Pancreas (tissue), 10 donors: ENCODE measurements around the gene TAF3. TPM values are rescaled to one million over a fixed set of nuclear protein-coding genes. Genes with fewer than 3 reads are reported as not detected.

ENCODE experiments used
- ATAC-seq, 4 donors: fragments of 200-7000 bp; cut with Tn5 transposase; one replicate each; pipeline versions ENCODE4 v1.8.0 to v1.9.1; 2020; ENCODE audit warnings: mild to moderate bottlenecking in 4 of 4, moderate library complexity in 4 of 4
- DNase-seq, 6 donors: peaks; one replicate each; pipeline ENCODE4 v3.0.0-alpha.2; 2020
- FAIRE-seq: peaks from 2 replicates; lab custom pipeline; 2012; peaks lifted over from hg19 to GRCh38; lab: Jason Lieb, UNC
- H3K27ac ChIP-seq, 4 donors: fragments of 200-600 bp; sonication (generic); 1 replicate in 3 of 4; 2 replicates in 1 of 4; pipeline versions ENCODE4 v1.5.0 to v1.8.0; 2020
- H3K27me3 ChIP-seq, 4 donors: fragments of 200-600 bp; one replicate each; pipeline ENCODE4 v1.8.0; 2021
- H3K36me3 ChIP-seq, 3 donors: fragments of 200-600 bp; sonication (generic) in 1 of 3; one replicate each; pipeline versions ENCODE4 v1.5.0 to v1.8.0; 2020 to 2021
- H3K4me1 ChIP-seq, 3 donors: fragments of 200-600 bp; one replicate each; pipeline ENCODE4 v1.8.0; 2021
- H3K4me3 ChIP-seq, 4 donors: fragments of 200-600 bp; sonication (generic) in 2 of 4; one replicate each; pipeline versions ENCODE4 v1.5.0 to v1.8.0; 2020 to 2021
- H3K9me3 ChIP-seq, 4 donors: fragments of 200-600 bp; one replicate each; pipeline ENCODE4 v1.8.0; 2021
- WGBS, 2 donors: extraction: QIAGEN DNeasy Blood & Tissue Kit; methylation state at CpG; one replicate each; pipeline ENCODE4 v1.1.7; 2013; 5-methylcytosine and 5-hydroxymethylcytosine counted together
- intact Hi-C, 3 donors: fragments of 100-400 bp; cut with DNase I; formaldehyde crosslinking; loops; one replicate each; pipeline versions ENCODE4 v1.11.1 to v1.14.2; 2022
- polyA plus RNA-seq, 2 donors: library from polyadenylated mRNA; stranded (reverse); fragments of 200-250 nt; gene quantifications; one replicate each; pipeline ENCODE4 v1.2.3, GENCODE V29; 2013
- total RNA-seq, 6 donors: library from RNA; stranded (reverse); fragmentation: NEBNext Ultra II Directional in 4 of 6; extraction: Animal tissue kit (Norgen Biotek cat#: 25700) in 4 of 6; gene quantifications; one replicate each; pipeline versions ENCODE4 v1.2.1 to v1.2.4, GENCODE V29; 2021 to 2023
- TF ChIP-seq, protein P1 (sequence below), 4 donors: fragments of 200-600 bp; sonication (generic) in 3 of 4; IDR thresholded peaks; one replicate each; pipeline versions ENCODE4 v1.5.0 to v1.8.0; 2021; ENCODE audit warnings: antibody characterized with exemption in 4 of 4
- donor health status: healthy with polysubstance abuse.
- donor health status: DM: no; HTN: no; CAD: no; lungs with moderate emphysema.
- donor health status: DM: no; HTN: no; CAD: no.
- donor health status: control.
- donor health status: control.
- donor health status: Bipolar disorder and iron deficiency.
- donor health status: DM: yes; HTN: yes; CAD: no.
- donor health status: DM: no; HTN: no; CAD: no.
- donor health status: DM: no; HTN: no; CAD: no.
- donor health status: DM: yes; HTN: yes; CAD: no.

TAF3 gene
- total and polyA plus RNA-seq, 8 donors, result 2.9 to 5.8 (median 4.0) TPM

- Histone ChIP-seq H3K4me1 (no peaks in the 10 kb centered on the region), H3K36me3 (no peaks in the 10 kb centered on the region), H3K4me3 (no peak overlapping the region), H3K9me3 (no peaks in the 10 kb centered on the region), H3K27ac (no peak overlapping the region), H3K27me3 (no peaks in the 10 kb centered on the region)
- 95 to 96% methylated on average over 9 of the region's 9 CpGs for WGBS, 2 donors
- intact Hi-C loops, result no loop called here
- no peak for DNase-seq
- FAIRE-seq, result no peak
- ATAC-seq, result no peak
- TF ChIP-seq, protein P1, sequence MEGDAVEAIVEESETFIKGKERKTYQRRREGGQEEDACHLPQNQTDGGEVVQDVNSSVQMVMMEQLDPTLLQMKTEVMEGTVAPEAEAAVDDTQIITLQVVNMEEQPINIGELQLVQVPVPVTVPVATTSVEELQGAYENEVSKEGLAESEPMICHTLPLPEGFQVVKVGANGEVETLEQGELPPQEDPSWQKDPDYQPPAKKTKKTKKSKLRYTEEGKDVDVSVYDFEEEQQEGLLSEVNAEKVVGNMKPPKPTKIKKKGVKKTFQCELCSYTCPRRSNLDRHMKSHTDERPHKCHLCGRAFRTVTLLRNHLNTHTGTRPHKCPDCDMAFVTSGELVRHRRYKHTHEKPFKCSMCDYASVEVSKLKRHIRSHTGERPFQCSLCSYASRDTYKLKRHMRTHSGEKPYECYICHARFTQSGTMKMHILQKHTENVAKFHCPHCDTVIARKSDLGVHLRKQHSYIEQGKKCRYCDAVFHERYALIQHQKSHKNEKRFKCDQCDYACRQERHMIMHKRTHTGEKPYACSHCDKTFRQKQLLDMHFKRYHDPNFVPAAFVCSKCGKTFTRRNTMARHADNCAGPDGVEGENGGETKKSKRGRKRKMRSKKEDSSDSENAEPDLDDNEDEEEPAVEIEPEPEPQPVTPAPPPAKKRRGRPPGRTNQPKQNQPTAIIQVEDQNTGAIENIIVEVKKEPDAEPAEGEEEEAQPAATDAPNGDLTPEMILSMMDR (IDR thresholded peaks at IDR 0.05), result no peak
Measured at GRCh38 chr10:7950981-7951847, 132.9 kb downstream of the TAF3 start.

DNA sequence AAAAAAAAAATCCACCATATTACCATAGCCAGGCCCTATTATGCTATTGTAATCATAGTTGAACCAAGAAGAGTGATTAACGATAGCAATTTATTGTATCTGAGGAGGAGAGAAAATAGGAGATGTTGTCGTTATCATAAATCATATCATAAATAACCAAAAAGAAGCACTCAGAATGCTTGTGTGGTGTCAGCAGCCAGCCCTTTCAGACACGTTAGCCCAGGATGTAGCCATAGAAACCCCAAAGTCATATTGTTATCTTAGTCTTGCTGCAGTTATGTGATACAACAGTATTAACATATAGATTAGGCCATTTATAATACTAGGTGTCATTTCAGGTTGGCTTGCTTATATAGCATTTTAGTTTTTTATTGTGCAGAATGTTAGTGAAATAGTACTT lies 134.0 kb downstream of the TAF3 start:
- DNase-seq (no peak), FAIRE-seq (no peak), ATAC-seq (no peak)
- Histone ChIP-seq H3K9me3 (no peaks in the 10 kb centered on the region), H3K4me3 (no peak overlapping the region), H3K27me3 (no peaks in the 10 kb centered on the region), H3K27ac (no peak overlapping the region), H3K4me1 (peaks cover 0 to 5% (median 0%) of the 10 kb centered on the region in 3 donors), H3K36me3 (no peaks in the 10 kb centered on the region)
- WGBS, 2 donors, result 95 to 97% methylated on average over 3 of the region's 3 CpGs
- intact Hi-C loops, result no loop called here
- TF ChIP-seq, protein P1 (IDR thresholded peaks at IDR 0.05), result no peak

- intact Hi-C loops, result no loop called here
- FAIRE-seq (no peak), ATAC-seq (no peak), DNase-seq (no peak)
- Histone ChIP-seq H3K27ac (no peak overlapping the region), H3K4me3 (no peak overlapping the region), H3K36me3 (no peaks in the 10 kb centered on the region), H3K9me3 (no peaks in the 10 kb centered on the region), H3K4me1 (peaks cover 0 to 5% (median 0%) of the 10 kb centered on the region in 3 donors), H3K27me3 (no peaks in the 10 kb centered on the region)
- 56 to 57% methylated on average over 4 of the region's 4 CpGs for WGBS, 2 donors
- TF ChIP-seq, protein P1 (IDR thresholded peaks at IDR 0.05), result no peak
Measured at GRCh38 chr10:7953447-7953846, 135.1 kb downstream of the TAF3 start.

DNA sequence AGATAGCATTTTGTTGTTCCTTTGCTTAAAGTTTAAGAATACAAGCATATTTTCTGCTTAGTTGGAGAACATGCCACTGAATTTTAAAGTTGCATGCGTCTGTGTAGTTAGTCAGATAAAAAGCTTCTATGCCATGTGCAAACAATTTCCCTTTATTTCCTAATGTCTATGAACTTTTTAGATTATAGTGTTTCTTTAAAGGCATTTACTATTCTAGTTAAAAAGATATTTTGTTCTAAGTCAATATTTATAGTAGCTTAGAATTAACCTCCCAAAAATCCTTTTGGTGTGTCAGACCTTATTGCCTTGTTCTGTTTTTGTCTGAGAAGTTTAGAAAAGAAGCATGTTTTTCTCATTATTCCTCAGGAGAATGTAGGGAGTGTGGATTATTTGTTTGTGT lies 137.1 kb downstream of the TAF3 start:
- TF ChIP-seq, protein P1 (IDR thresholded peaks at IDR 0.05), result no peak
- 33 to 45% methylated on average over 1 of the region's 1 CpG for WGBS, 2 donors
- H3K4me1 ChIP-seq, result peaks cover 0 to 5% (median 0%) of the 10 kb centered on the region in 3 donors
- no peaks in the 10 kb centered on the region for H3K27me3 ChIP-seq
- no peak overlapping the region for H3K27ac ChIP-seq
- H3K4me3 ChIP-seq, result no peak overlapping the region
- intact Hi-C loops, result no loop called here
- no peaks in the 10 kb centered on the region for H3K9me3 ChIP-seq
- ATAC-seq (no peak), FAIRE-seq (no peak), DNase-seq (no peak)
- no peaks in the 10 kb centered on the region for H3K36me3 ChIP-seq

GRCh38 chr10:7956508-7956907 lies 138.2 kb downstream of the TAF3 start:
- Histone ChIP-seq H3K4me3 (no peak overlapping the region), H3K27me3 (no peaks in the 10 kb centered on the region), H3K27ac (no peak overlapping the region), H3K36me3 (no peaks in the 10 kb centered on the region), H3K4me1 (peaks cover 0 to 5% (median 0%) of the 10 kb centered on the region in 3 donors), H3K9me3 (no peaks in the 10 kb centered on the region)
- DNase-seq (no peak), ATAC-seq (peak in 1 of 4 donors; percentile 28), FAIRE-seq (peak; percentile 69)
- intact Hi-C loops, result no loop called here
- TF ChIP-seq, protein P1 (IDR thresholded peaks at IDR 0.05), result no peak
